ENCODE data around the gene RAP1GAP.

RAP1GAP gene

GRCh38 chr1:21589618-21590017 is 79.5 kb downstream of the RAP1GAP start:
- no peak for DNase-seq

DNA sequence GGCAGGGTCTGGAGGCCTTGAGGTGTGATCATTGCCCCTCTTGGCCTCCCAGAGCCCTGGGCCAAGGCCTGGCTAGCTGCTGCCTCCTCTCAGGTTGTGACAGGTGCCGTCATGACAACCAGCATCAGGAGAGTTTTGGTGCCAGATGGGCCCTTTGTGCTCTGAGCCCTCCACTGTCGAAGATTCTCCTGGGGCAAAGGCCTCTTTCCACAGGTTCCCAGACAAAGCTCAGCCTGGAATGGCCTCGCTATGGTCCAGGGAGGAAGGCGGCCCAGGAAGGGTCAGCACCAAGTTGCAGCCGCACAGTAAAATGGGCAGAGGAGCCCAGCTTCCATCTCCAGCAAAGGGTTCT is 81.6 kb downstream of the RAP1GAP start:
- no peak for DNase-seq

- DNase-seq: peak; percentile 75
These were observed 82.1 kb downstream of the RAP1GAP start for GRCh38 chr1:21586846-21587601.

DNA sequence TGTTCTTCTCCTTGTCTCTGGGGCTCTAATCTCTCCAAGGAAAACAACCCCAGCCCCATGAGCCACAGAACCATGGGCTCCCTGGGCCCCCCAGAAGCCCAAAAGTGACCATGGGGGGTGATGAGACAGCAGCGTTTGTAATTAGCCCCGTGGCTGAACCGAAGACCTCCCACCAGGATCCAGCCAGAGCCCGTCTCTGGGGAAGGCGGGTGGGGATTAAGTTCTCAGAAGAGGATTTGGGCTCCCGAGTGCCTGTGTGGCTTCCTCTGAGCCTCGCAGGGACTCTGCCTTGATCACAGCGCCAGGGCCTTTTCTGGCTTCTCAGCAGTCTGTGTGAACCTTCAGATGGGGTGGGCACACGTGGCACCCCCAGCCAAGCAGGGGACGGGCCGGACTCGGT is 82.9 kb downstream of the RAP1GAP start:
- no peak for DNase-seq

- DNase-seq: no peak
These were observed 84.1 kb downstream of the RAP1GAP start for GRCh38 chr1:21585037-21585436.

DNA sequence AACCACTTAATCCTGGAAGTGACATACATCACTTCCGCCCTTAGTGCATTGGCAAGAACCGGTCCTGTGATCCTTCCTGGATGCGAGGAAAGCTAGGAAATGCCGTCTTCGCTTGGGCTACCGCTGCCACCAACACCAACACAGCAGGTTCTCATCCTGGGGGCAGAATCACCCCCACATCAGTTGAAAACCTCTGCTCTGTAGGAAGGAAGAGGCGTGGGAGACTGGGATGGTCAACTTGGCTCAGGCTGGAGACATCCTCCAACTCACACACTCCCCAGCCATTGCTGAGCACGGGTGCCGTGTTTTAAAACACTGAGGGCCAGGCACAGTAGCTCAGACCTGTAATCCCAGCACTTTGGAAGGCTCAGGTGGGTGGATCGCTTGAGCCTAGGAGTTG is 85.1 kb downstream of the RAP1GAP start:
- no peak for DNase-seq

- DNase-seq: no peak
These were observed 89.4 kb downstream of the RAP1GAP start for GRCh38 chr1:21579791-21580190.

DNA sequence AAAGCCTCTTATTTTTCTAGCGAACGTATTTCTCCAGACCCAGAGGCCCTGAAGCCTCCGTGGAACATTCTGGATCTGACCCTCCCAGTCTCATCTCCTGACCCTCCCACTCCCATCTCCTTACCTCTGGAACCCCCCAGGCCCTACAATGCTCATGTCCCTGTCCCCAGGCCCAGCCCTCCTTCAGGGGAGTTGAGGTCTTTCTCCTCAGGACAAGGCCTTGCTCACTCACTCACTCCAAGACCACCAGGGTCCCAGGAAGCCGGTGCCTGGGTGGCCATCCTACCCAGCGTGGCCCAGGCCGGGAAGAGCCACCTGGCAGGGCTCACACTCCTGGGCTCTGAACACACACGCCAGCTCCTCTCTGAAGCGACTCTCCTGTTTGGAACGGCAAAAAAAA is 91.2 kb downstream of the RAP1GAP start:
- no peak for DNase-seq

DNA sequence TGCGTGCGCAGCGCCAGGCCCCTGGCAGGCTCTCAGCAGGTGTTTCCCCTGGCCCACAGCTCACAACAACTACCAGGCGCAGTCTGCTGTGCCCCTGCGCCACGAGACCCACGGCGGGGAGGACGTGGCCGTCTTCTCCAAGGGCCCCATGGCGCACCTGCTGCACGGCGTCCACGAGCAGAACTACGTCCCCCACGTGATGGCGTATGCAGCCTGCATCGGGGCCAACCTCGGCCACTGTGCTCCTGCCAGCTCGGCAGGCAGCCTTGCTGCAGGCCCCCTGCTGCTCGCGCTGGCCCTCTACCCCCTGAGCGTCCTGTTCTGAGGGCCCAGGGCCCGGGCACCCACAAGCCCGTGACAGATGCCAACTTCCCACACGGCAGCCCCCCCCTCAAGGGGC is 91.8 kb downstream of the RAP1GAP start:
- DNase-seq: no peak

DNA sequence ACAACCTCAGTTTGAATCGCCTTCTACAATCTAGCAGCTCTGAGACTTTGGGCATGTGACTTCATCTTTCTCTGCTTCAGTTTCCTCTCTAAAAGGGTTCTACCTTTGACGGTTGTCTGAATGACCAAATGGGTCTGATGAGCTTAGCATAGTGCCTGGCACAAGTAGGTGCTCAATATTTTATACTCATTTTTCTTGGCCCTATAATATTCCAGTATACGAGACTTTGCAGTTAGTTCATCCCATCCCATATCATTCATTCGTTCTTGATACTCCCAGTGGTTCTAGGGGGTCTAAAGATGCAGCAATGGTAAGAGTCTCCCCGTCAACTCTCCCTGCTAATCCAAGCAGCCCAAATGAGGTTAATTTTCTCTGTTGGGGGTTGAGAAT is 92.4 kb downstream of the RAP1GAP start:
- no peak for DNase-seq

DNA sequence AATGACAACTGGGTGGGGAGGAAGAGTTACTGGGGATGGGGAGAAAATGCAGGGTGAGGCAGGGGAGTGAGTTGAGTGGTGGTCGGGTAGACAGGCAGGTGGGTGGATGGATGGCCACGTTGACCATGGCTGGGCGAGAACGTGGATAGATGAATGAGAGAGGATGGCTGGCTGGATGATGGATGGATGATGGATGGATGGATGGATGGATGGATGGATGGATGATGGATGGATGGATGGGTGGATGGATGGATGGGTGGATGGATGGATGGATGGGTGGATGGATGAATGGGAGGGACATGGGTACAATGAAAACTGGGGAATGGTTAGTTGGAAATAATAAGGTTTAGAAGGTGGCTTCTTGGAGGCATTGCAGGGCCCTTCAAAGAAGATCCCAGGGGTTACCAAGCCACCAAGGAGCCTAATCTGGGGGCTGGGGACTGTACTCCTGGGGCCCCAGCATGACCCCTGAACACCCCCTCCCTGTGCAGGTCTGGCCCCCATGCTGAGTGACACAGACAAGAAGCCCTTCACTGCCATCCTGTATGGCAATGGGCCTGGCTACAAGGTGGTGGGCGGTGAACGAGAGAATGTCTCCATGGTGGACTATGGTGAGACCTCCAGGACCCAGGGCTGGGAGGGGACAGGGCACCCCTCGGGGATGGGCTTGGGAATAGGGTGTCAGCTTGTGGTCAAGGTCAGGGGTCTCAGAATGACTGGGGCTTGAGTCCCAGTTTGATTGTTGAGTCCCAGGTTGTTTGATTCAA is 92.9 kb downstream of the RAP1GAP start:
- DNase-seq: no peak

- DNase-seq: no peak
These were observed 93.7 kb downstream of the RAP1GAP start for GRCh38 chr1:21575351-21575942.

GRCh38 chr1:21574466-21575151 is 94.5 kb downstream of the RAP1GAP start:
- DNase-seq: no peak

DNA sequence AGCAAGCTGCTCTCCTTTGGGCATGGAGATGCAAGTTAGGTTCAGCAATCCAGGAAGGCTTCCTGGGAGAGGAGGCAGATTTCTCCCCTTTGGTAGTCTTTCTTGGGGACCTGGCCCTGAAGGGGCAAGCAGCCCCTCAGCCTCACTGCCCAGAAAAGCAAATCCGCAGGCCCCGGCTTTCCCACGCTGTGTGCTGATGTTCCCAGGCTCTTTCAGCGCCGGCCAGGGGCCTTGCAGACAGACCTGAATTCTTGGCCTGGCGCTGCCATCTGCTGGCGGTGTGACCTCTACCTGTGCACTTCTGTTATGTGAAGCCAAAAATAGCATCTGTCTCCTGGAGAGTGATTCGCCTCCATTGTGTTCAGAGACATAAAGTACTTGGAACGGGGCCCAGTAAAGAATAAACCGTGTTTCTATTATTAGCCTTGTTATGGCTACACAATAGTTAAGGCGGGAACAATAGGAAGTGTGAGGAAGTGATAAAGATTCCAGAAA is 95.1 kb downstream of the RAP1GAP start:
- no peak for DNase-seq

- DNase-seq: no peak
These were observed 95.7 kb downstream of the RAP1GAP start for GRCh38 chr1:21573475-21573874.

DNA sequence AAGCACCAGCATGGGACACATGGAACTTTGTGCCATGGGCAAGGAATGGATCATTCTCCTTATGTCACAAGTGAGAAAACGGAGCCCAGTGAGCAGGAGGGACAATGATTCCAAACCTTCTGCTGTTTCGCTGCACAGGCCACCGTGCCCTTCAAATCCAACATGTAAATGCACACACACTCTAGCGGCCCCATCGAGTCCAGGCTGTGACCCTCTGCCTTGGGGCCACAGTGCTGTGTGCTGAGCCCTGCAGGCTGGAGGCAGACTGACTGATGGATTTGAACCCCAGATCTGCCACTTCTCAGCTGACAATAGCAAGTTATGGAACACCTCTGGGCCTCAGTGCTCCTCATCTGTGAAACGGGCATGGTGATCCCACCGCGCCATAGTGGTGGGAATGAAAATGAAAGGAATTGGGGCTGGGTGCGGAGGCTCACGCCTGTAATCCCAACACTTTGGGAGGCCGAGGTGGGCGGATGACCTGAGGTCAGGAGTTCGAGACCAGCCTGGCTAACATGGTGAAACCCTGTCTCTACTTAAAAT is 96.4 kb downstream of the RAP1GAP start:
- DNase-seq: no peak

DNA sequence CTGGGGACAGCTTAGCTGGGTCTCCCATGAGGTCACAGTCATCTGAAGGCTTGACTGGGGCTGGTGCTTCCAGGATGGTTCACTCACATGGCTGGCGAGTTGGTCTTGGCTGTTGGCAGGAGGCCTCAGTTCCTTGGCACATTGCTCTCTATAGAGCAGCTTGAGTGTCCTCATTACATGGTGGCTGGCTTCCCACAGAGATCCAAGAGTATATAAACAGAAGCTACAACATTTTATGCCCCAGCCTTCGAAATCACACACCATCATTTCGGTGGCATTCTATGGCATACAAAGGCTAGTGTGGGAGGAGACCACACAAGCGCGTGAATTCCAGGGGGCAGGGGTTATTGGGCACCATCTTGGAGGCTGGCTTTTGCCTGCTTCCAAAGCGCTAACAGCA is 96.9 kb downstream of the RAP1GAP start:
- DNase-seq: no peak

- no peak for DNase-seq
These were observed 98.3 kb downstream of the RAP1GAP start for GRCh38 chr1:21570885-21571284.

GRCh38 chr1:21570528-21570875 is 98.7 kb downstream of the RAP1GAP start:
- no peak for DNase-seq

DNA sequence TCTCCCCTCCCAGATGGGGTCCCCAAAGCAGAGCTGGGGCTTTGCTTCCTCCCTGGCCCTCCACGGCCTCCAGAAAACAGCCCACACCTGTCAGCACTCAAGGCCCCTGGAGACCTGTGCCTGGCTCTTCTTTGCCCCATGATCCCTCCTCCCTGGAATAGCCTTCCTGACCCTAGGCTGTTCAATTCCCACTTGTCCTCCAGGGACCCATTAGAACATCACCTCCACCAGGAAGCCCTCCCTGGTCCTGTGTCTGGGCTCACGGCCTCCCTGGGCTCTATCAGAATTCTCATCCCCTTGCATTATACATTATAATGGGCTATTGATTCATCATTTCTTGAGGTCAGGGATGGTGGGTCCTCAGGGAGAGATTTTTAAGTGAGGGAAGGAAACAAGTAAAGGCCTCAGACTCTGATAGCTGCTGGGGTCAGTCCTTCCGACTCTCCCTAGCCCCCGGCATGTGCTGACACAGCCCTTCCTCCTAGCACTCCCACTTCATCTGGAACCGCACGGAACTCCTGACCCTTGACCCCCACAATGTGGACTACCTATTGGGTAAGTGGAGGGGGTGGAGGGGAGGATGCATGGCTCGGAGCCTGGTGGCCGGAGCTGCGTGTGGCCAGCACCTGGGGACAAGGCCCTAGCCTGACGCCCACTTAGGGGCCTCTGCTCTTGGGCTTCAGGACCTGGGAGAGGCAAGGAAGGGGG is 99.2 kb downstream of the RAP1GAP start:
- DNase-seq: no peak

DNA sequence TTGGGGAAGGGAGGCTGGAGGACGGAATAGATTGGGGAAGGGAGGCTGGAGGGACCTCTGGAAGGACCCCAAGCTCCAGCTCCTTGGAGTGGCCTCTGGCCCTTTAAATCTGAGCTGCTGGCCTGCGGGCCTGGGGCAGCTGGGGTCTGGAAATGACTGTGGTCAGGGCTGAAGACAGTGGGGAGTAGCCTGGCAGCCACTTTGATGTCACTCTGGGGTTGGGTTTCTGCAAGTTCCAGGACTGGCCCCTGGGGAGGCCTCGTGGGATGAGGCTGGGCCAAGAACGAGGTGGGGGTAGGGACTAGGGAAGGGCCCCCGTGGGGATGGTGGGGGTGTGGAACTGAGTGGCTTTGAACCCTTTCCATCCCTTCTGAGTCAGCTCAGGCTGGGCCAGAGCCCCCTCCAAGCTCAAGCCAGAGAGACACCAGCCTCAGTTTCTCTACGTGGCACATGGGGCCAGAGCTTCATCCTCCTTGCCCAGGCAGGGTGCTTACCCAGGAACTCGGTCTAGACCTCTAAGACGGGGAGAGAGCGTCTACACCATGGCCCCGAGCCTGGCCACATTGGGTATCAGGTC is 100.3 kb downstream of the RAP1GAP start:
- DNase-seq: no peak

Measured in T1000 (cell line).